ENCODE data around the gene MEF2D. TPM values are rescaled to one million over a fixed set of nuclear protein-coding genes. Genes with fewer than 3 reads are reported as not detected.

MEF2D gene
- total and polyA plus RNA-seq, 7 donors: 43.1 to 258 (median 126) TPM

- Histone ChIP-seq H3K4me3 (no peak overlapping the region), H3K36me3 (ENCODE audit: insufficient read depth in 1 of 2, low read depth in 1 of 2) (peaks cover 4 to 100% of the 10 kb centered on the region in 2 donors), H3K27me3 (ENCODE audit: insufficient read depth in 3 of 3, low read length in 2 of 3) (no peaks in the 10 kb centered on the region), H3K9me3 (no peaks in the 10 kb centered on the region), H3K27ac (peak overlapping the region; percentile 97), H3K4me1 (peaks cover 72% of the 10 kb centered on the region)
- no peak for TF ChIP-seq CTCF (IDR thresholded peaks at IDR 0.05)
- DNase-seq: no peak
- no peak for ATAC-seq
- WGBS, 3 donors: 93 to 100% (median 100%) methylated on average over 1 of the region's 1 CpG
- intact Hi-C loops (cut with DNase I): no loop called here
These were observed 30.1 kb downstream of the MEF2D start for GRCh38 chr1:156470473-156470872.

GRCh38 chr1:156468693-156469345 lies 31.8 kb downstream of the MEF2D start:
- H3K27ac ChIP-seq: no peak overlapping the region

GRCh38 chr1:156467906-156468305 lies 32.7 kb downstream of the MEF2D start:
- no peak for TF ChIP-seq CTCF (IDR thresholded peaks at IDR 0.05)
- ATAC-seq: no peak
- Histone ChIP-seq H3K4me3 (no peak overlapping the region), H3K27me3 (ENCODE audit: insufficient read depth in 3 of 3, low read length in 2 of 3) (no peaks in the 10 kb centered on the region), H3K27ac (peak overlapping the region; percentile 63), H3K9me3 (no peaks in the 10 kb centered on the region), H3K36me3 (ENCODE audit: insufficient read depth in 1 of 2, low read depth in 1 of 2) (peaks cover 4 to 83% of the 10 kb centered on the region in 2 donors), H3K4me1 (peaks cover 73% of the 10 kb centered on the region)
- no peak for DNase-seq
- intact Hi-C loops (cut with DNase I): no loop called here
- WGBS, 3 donors: 82 to 90% (median 83%) methylated on average over 18 of the region's 18 CpGs

More at GRCh38 chr1:156468693-156469345, 31.8 kb downstream of the MEF2D start:
- ATAC-seq: no peak
- no peak for TF ChIP-seq CTCF (IDR thresholded peaks at IDR 0.05)
- no peak for DNase-seq
- Histone ChIP-seq H3K9me3 (no peaks in the 10 kb centered on the region), H3K27me3 (ENCODE audit: insufficient read depth in 3 of 3, low read length in 2 of 3) (no peaks in the 10 kb centered on the region), H3K4me1 (peaks cover 74% of the 10 kb centered on the region), H3K36me3 (ENCODE audit: insufficient read depth in 1 of 2, low read depth in 1 of 2) (peaks cover 4 to 92% of the 10 kb centered on the region in 2 donors), H3K4me3 (no peak overlapping the region)
- 83 to 90% (median 83%) methylated on average over 6 of the region's 6 CpGs for WGBS, 3 donors
- intact Hi-C loops (cut with DNase I): no loop called here

- TF ChIP-seq CTCF (IDR thresholded peaks at IDR 0.05): no peak
- peaks cover 4 to 78% of the 10 kb centered on the region in 2 donors for H3K36me3 ChIP-seq (ENCODE audit: insufficient read depth in 1 of 2, low read depth in 1 of 2)
- 69 to 82% (median 75%) methylated on average over 9 of the region's 9 CpGs for WGBS, 3 donors
- H3K27ac ChIP-seq: peak overlapping the region; percentile 63
- DNase-seq (no peak), ATAC-seq (no peak)
- H3K4me1 ChIP-seq: peaks cover 68% of the 10 kb centered on the region
- no peaks in the 10 kb centered on the region for H3K27me3 ChIP-seq (ENCODE audit: insufficient read depth in 3 of 3, low read length in 2 of 3)
- H3K4me3 ChIP-seq: no peak overlapping the region
- H3K9me3 ChIP-seq: no peaks in the 10 kb centered on the region
- intact Hi-C loops (cut with DNase I): no loop called here
These were observed 33.2 kb downstream of the MEF2D start for GRCh38 chr1:156467385-156467784.

Measured in psoas muscle (tissue), 8 donors.